Epithelial cell of proximal tubule (primary cell): ENCODE data around the gene NSDHL. TPM values are rescaled to one million over a fixed set of nuclear protein-coding genes. Genes with fewer than 3 reads are reported as not detected.

Experiments used
- DNase-seq: peaks from one replicate; pipeline ENCODE4 v3.0.0-alpha.2; 2011; ENCODE audit warnings: low read depth
- H3K4me3 ChIP-seq: 2 replicates; pipeline ENCODE4 v1.5.1; 2011; ENCODE audit warnings: low read depth, mild to moderate bottlenecking, low read length
- total RNA-seq: library from RNA; depleted of rRNA; stranded (reverse); fragments of >200 nt; gene quantifications from 2 replicates; pipeline ENCODE4 v1.2.3, GENCODE V29; 2015
- TF ChIP-seq, protein P1 (sequence below): conservative IDR thresholded peaks from 2 replicates; pipeline ENCODE4 v1.5.1; 2012; ENCODE audit warnings: low read depth, mild to moderate bottlenecking, low read length

The NSDHL gene
- total RNA-seq, 1 donor from 2014 or later: 19.3 TPM

DNA sequence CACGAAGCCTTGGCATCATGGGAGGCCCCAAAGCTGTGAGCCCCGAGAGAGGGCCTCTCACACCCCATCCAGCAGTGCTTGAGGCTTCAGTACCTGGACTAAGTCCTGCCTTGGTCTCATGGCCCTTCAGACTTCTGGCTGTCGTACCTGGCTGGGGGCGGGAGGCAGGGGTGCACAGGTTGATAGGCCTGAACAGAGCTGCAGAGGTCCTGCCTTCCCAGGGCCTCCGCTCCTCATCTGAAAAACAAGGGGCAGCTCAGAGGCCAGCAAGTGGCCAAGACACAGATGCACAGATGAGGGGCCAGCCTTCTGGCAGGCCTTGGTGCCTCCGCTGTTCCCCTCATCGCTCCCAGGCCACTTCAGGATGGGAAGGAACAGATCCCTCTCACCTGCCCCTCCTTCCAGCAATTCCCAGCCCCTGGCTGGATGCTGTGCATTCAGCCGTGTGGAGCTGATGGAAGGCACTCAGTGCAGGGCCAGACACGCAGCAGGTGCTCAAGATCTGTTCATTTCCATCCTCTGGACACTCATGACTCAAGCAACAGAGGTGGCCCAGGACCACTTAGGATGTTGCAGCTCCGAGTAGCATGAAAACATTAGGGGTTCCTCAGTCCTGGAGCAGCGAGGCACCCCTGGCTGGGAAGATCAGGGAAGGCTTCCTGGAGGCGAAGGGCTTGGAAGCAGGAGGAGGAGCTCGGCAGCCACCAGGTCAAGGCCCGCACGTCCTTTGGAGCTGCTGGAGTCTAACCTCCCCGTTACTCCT is 68.4 kb downstream of the NSDHL start:
- H3K4me3 ChIP-seq: no peak overlapping the region
- TF ChIP-seq, protein P1, sequence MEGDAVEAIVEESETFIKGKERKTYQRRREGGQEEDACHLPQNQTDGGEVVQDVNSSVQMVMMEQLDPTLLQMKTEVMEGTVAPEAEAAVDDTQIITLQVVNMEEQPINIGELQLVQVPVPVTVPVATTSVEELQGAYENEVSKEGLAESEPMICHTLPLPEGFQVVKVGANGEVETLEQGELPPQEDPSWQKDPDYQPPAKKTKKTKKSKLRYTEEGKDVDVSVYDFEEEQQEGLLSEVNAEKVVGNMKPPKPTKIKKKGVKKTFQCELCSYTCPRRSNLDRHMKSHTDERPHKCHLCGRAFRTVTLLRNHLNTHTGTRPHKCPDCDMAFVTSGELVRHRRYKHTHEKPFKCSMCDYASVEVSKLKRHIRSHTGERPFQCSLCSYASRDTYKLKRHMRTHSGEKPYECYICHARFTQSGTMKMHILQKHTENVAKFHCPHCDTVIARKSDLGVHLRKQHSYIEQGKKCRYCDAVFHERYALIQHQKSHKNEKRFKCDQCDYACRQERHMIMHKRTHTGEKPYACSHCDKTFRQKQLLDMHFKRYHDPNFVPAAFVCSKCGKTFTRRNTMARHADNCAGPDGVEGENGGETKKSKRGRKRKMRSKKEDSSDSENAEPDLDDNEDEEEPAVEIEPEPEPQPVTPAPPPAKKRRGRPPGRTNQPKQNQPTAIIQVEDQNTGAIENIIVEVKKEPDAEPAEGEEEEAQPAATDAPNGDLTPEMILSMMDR: no peak
- no peak for DNase-seq

DNA sequence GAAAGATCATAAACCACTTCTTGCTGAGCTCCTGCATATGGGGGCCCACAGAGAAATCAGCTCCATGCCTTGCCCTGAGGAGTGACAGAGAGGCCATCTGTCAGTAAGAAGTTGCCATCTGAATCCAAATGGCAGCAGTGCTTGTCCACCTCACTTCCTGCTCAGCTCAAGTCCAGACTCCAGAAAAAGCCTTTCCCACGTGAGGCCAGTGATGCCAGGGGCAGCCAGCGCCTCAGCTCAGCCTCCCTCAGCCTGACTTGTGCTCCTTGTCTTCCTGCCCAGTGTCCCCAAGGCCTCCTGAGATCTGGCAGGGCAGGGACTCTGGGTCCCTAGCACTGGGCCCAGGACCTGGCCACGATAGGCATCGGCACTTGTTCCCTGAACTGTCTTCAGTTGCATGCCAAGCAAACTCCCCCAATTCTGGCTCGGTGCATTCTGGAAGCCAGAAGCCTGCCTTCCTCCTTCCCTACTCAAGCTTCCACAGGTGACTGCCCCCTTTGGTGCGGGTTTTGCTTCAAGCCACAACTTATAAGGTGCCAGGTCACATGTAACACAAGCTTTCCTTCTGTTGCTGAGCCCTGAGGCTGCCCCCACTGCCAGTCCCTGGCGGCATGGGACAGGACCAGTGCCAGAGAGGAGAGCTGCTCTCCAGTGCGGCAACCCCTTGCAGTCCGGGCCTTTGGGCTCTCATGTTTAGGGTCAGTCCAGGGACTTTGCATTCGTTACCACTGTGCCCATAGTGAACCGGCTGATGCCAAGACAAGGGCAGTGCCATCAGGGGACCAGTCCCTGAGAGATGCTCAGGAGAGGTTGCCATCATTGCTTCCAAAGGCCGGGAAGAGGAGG is 69.2 kb downstream of the NSDHL start:
- TF ChIP-seq, protein P1: no peak
- no peak for DNase-seq
- no peak overlapping the region for H3K4me3 ChIP-seq

DNA sequence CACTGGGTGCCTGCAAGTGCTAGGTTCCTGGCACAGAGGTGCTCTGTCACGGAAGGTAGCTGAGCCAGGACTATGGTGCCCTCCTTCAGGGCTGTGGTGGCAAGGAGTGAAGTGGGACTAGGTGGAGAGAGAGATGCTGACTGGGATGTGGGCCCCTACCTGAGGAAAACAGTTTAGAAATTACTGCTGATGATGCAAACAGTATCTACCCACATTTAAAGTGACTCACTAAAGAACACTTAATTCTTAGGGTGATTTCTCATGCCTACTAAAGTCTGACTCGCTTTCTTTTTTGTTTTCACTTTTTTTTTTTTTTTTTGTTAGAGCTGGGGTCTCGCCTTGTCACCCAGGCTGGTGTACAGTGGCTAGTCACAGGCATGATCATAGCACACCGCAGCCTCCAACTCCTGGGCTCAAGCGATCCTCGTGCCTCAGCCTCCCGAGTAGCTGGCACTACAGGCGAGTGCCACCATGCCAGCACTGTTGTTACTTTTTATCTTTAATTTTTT is 70.1 kb downstream of the NSDHL start:
- DNase-seq: no peak
- TF ChIP-seq, protein P1: no peak
- H3K4me3 ChIP-seq: no peak overlapping the region

DNA sequence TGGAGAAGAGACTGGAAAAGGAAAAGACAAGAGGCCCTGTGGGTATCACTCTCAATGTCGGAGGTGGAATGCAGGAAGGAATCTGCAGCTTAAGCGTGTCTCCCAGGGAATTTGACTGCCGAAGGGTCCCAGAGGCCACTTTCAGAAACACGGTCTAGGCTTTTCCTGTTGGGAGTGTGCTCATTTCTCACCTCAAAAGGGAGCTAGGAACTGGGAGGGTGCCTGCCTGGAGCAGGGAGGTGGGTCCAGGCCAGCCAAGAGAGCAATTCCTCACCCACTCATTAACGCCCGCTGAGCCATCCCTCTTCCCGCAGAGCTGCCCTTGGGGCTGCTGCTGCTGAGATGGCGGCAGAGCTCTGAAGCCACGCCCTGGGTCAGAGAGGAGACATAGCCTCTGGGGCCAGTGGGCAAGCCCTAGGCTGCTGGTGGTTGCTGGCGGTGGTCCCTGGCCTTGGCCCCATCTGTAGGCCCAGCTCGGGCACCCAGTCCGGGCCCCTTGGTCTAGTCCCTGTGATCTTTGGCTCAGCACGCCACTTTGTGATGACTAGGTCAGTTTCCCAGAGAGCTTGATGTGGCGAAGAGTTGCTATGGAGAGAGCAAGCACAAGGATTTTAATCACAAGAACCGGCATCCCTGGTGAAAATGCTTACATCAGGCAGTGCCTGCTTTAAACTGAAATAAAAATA is 71.1 kb downstream of the NSDHL start:
- DNase-seq: no peak
- no peak overlapping the region for H3K4me3 ChIP-seq
- TF ChIP-seq, protein P1: no peak

DNA sequence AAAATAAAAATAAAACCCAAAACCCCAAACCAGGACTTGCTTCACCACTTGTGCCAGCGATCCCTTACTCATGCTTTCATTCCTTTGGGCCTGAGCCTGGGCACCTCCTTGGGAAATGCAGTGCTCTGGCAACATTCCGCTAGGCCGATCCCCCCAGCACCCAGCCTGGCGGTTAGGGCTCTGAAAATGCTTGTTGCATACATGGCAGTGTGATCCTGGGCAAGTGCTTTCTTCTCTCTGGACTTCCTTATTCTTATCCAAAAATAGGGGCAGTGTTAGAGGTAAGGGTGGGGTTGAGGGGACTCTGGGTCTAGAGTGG is 71.6 kb downstream of the NSDHL start:
- TF ChIP-seq, protein P1: no peak
- no peak for DNase-seq
- H3K4me3 ChIP-seq: no peak overlapping the region

DNA sequence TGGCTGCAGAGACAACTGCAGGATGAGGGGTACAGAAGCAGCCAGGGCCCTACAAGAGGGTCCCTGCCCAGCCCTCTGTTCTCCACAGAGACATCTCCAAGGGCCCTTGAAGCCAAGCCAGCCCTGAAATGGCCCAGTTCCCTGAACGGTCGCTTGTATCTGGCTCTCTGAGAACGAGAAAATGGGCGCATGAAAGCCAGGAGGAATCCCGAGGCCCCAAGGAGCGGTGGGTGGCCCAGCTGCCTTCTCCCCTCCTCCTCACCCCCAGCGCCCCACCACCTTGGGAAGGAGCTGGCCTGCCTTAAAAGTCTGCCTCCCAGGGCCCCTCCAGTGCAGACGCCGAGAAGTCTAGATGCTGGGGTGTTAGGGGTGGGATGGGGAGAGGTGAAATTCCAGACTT is 72.7 kb downstream of the NSDHL start:
- H3K4me3 ChIP-seq: no peak overlapping the region
- DNase-seq: no peak
- TF ChIP-seq, protein P1: no peak
